Common myeloid progenitor, CD34-positive (primary cell): Measurements from ENCODE around the gene IFT81.

Experiments used
- CTCF ChIA-PET: fragments of 350-600 bp; sonication (Branson Sonifier 250); formaldehyde crosslinking; loops from one replicate; lab custom pipeline; 2021; ENCODE audit warnings: antibody characterized with exemption; lab: Charles Lee
- POLR2A ChIA-PET: fragments of 350-600 bp; sonication (Branson Sonifier 250); formaldehyde crosslinking; loops from one replicate; lab custom pipeline; 2021; ENCODE audit warnings: antibody characterized with exemption; lab: Charles Lee
- DNase-seq, 3 donors: peaks; one replicate each; pipeline versions ENCODE4 v3.0.0 to v3.0.0-alpha.2; 2013
- H3K27ac ChIP-seq, 2 experiments: 1 replicate in 1 of 2; 2 replicates in 1 of 2; pipeline ENCODE4 v1.7.0; 2013; ENCODE audit warnings: inconsistent platforms in 2 of 2, low read length in 2 of 2, mild to moderate bottlenecking in 2 of 2, low read depth in 1 of 2, moderate library complexity in 1 of 2; ENCODE audit not compliant: severe bottlenecking in 2 of 2, insufficient read depth in 1 of 2, poor library complexity in 1 of 2
- H3K27me3 ChIP-seq, 5 experiments: replicated peaks in 2 of 5; 1 replicate in 3 of 5; 2 replicates in 2 of 5; pipeline versions ENCODE4 v1.6.1 to v1.7.0; 2013; ENCODE audit warnings: low read length in 4 of 5, mild to moderate bottlenecking in 2 of 5, moderate library complexity in 2 of 5, inconsistent platforms in 1 of 5; ENCODE audit not compliant: insufficient read depth in 5 of 5, control insufficient read depth in 4 of 5
- H3K36me3 ChIP-seq, 4 experiments: 1 replicate in 2 of 4; 2 replicates in 2 of 4; pipeline versions ENCODE4 v1.6.1 to v1.7.0; 2013; ENCODE audit warnings: low read length in 3 of 4, control low read depth in 1 of 4, mild to moderate bottlenecking in 1 of 4; ENCODE audit not compliant: control insufficient read depth in 4 of 4, insufficient read depth in 4 of 4
- H3K4me1 ChIP-seq, 4 experiments: 1 replicate in 3 of 4; 2 replicates in 1 of 4; pipeline versions ENCODE4 v1.6.1 to v1.7.1; 2013; ENCODE audit warnings: low read length in 3 of 4, mild to moderate bottlenecking in 3 of 4, control low read depth in 1 of 4, inconsistent platforms in 1 of 4, moderate library complexity in 1 of 4; ENCODE audit not compliant: control insufficient read depth in 4 of 4, insufficient read depth in 4 of 4; ENCODE audit errors: control extremely low read depth in 1 of 4
- H3K4me3 ChIP-seq, 7 experiments: 1 replicate in 4 of 7; 2 replicates in 3 of 7; pipeline versions ENCODE4 v1.5.1 to v1.7.0; 2013; ENCODE audit warnings: mild to moderate bottlenecking in 7 of 7, low read length in 6 of 7, moderate library complexity in 6 of 7, inconsistent platforms in 2 of 7, low read depth in 2 of 7, control low read depth in 1 of 7; ENCODE audit not compliant: insufficient read depth in 4 of 7, control insufficient read depth in 1 of 7; ENCODE audit errors: extremely low read depth in 1 of 7
- H3K9me3 ChIP-seq, 5 experiments: 1 replicate in 4 of 5; 2 replicates in 1 of 5; pipeline versions ENCODE4 v1.6.1 to v1.7.1; 2013; ENCODE audit warnings: low read length in 4 of 5, mild to moderate bottlenecking in 2 of 5, inconsistent platforms in 1 of 5, low read depth in 1 of 5, moderate library complexity in 1 of 5; ENCODE audit not compliant: control insufficient read depth in 4 of 5, insufficient read depth in 2 of 5; ENCODE audit errors: control extremely low read depth in 1 of 5
- WGBS: methylation state at CpG from one replicate; pipeline ENCODE4 v1.1.5; 2013; ENCODE audit not compliant: insufficient coverage; 5-methylcytosine and 5-hydroxymethylcytosine counted together

IFT81 gene

DNA sequence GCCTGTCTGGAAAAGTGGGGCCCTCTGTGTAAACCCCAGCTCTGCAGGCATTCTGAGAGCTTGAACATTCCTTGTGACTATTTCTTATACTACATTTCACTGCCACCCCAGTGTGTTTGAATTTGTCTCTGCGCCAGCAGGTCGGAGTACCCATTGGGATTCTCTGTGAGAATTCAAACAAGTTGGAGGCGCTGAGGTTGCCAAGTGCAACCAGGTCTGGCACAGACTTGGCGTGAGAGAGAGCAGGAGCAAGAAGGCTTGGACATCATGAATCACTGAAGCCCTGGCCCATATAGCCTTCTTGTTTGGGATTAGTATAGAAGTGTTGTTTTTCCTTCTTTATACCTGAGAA lies 123.9 kb downstream of the IFT81 start:
- no peak for DNase-seq
- no peaks in the 10 kb centered on the region for H3K36me3 ChIP-seq
- peaks cover 0 to 3% (median 0%) of the 10 kb centered on the region in 5 experiments for H3K9me3 ChIP-seq
- no peak overlapping the region for H3K27ac ChIP-seq
- H3K4me1 ChIP-seq: peaks cover 0 to 16% (median 13%) of the 10 kb centered on the region in 4 experiments
- 97% methylated on average over 4 of the region's 4 CpGs for WGBS
- H3K27me3 ChIP-seq: no peaks in the 10 kb centered on the region
- H3K4me3 ChIP-seq: no peak overlapping the region
- ChIA-PET POLR2A (no interaction called here), CTCF (no interaction called here)

- ChIA-PET POLR2A (no interaction called here), CTCF (interaction anchor here (0.6 to 1.3 kb wide), 2 partner anchors 27 to 31 kb away, joined by 3 read pairs; no protein-coding TSS in a partner anchor)
- DNase-seq: peak in 1 of 3 donors; percentile 11
- Histone ChIP-seq H3K36me3 (no peaks in the 10 kb centered on the region), H3K27me3 (no peaks in the 10 kb centered on the region), H3K4me1 (peaks cover 0 to 16% (median 14%) of the 10 kb centered on the region in 4 experiments), H3K27ac (no peak overlapping the region), H3K4me3 (no peak overlapping the region), H3K9me3 (peaks cover 0 to 3% (median 0%) of the 10 kb centered on the region in 5 experiments)
- 0% methylated on average over 3 of the region's 4 CpGs for WGBS
Observed at GRCh38 chr12:110249105-110249504, 124.9 kb downstream of the IFT81 start.

- Histone ChIP-seq H3K4me1 (peaks cover 0 to 16% (median 14%) of the 10 kb centered on the region in 4 experiments), H3K27ac (no peak overlapping the region), H3K9me3 (peaks cover 0 to 3% (median 0%) of the 10 kb centered on the region in 5 experiments), H3K36me3 (no peaks in the 10 kb centered on the region), H3K4me3 (no peak overlapping the region), H3K27me3 (no peaks in the 10 kb centered on the region)
- WGBS: 71% methylated on average over 4 of the region's 7 CpGs
- ChIA-PET POLR2A (no interaction called here), CTCF (interaction anchor here (0.6 to 1.3 kb wide), 3 partner anchors 30 to 189 kb away, joined by 3 read pairs; no protein-coding TSS in a partner anchor)
- DNase-seq: no peak
Observed at GRCh38 chr12:110249716-110250225, 125.6 kb downstream of the IFT81 start.

GRCh38 chr12:110251381-110251780 lies 127.2 kb downstream of the IFT81 start:
- Histone ChIP-seq H3K27me3 (no peaks in the 10 kb centered on the region), H3K4me1 (peaks cover 0 to 16% (median 14%) of the 10 kb centered on the region in 4 experiments), H3K9me3 (no peaks in the 10 kb centered on the region), H3K36me3 (no peaks in the 10 kb centered on the region), H3K4me3 (no peak overlapping the region), H3K27ac (no peak overlapping the region)
- WGBS: 93% methylated on average over 2 of the region's 7 CpGs
- DNase-seq: no peak
- POLR2A ChIA-PET: interaction anchor here (0.7 kb wide), 1 partner anchor 30 kb away, joined by 3 read pairs; no protein-coding TSS in a partner anchor
- CTCF ChIA-PET: no interaction called here

- Histone ChIP-seq H3K4me1 (peaks cover 0 to 23% (median 14%) of the 10 kb centered on the region in 4 experiments), H3K27ac (no peak overlapping the region), H3K27me3 (no peaks in the 10 kb centered on the region), H3K36me3 (no peaks in the 10 kb centered on the region), H3K9me3 (no peaks in the 10 kb centered on the region), H3K4me3 (no peak overlapping the region)
- ChIA-PET CTCF (interaction anchor here (1.1 kb wide), 1 partner anchor 19 kb away, joined by 3 read pairs; no protein-coding TSS in a partner anchor), POLR2A (no interaction called here)
- DNase-seq: no peak
- WGBS: 100% methylated on average over 4 of the region's 9 CpGs
Observed at GRCh38 chr12:110252716-110253115, 128.6 kb downstream of the IFT81 start.

GRCh38 chr12:110253176-110253575 lies 129.0 kb downstream of the IFT81 start:
- Histone ChIP-seq H3K4me1 (peaks cover 0 to 23% (median 14%) of the 10 kb centered on the region in 4 experiments), H3K9me3 (no peaks in the 10 kb centered on the region), H3K27me3 (no peaks in the 10 kb centered on the region), H3K36me3 (no peaks in the 10 kb centered on the region), H3K27ac (no peak overlapping the region), H3K4me3 (no peak overlapping the region)
- POLR2A ChIA-PET: no interaction called here
- CTCF ChIA-PET: interaction anchor here (1.1 kb wide), 1 partner anchor 20 kb away, joined by 3 read pairs; no protein-coding TSS in a partner anchor
- peak in 1 of 3 donors; percentile 17 for DNase-seq
- WGBS: 63% methylated on average over 7 of the region's 9 CpGs

DNA sequence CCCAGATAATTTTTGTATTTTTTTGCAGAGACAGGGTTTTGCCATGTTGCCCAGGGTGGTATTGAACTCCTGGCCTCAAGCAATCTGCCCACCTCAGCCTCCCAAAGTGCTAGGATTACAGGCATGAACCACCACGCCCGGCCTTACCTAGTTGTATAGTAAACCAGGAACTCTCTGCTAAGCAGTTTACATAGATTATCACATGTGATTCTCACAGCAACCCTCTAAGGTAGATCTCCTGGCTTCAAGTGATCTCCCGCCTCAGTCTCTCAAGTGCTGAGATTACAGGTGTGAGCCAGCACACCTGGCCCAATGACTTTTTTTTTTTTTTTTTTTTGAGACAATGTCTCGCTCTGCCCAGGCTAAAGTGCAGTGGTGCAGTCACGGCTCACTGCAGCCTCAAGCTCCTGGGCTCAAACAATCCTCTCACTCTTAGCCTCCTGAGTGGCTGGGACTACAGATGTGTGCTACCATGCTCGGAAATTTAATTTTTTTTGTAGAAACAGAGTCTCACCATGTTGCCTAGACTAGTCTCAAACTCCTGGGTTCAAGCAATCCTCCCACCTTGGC lies 130.9 kb downstream of the IFT81 start:
- peaks cover 0 to 7% (median 2%) of the 10 kb centered on the region in 4 experiments for H3K4me1 ChIP-seq
- ChIA-PET POLR2A (no interaction called here), CTCF (no interaction called here)
- no peaks in the 10 kb centered on the region for H3K27me3 ChIP-seq
- H3K9me3 ChIP-seq: no peaks in the 10 kb centered on the region
- H3K27ac ChIP-seq: no peak overlapping the region
- no peak for DNase-seq
- 96% methylated on average over 4 of the region's 6 CpGs for WGBS
- H3K36me3 ChIP-seq: no peaks in the 10 kb centered on the region
- no peak overlapping the region for H3K4me3 ChIP-seq
